HG03159 (cell line): ENCODE measurements around the gene EXOC3L4.
"Not testable (repeated sequence)": the region's sequence is repeated elsewhere in the genome, so short reads cannot be mapped to it uniquely, and the experiment has no call there.

Experiments
- ATAC-seq: cut with Tn5 transposase; IDR thresholded peaks from one replicate; pipeline ENCODE4 v1.9.1; 2021; ENCODE audit warnings: mild to moderate bottlenecking, moderate library complexity; ENCODE audit not compliant: unreplicated experiment

EXOC3L4 gene

GRCh38 chr14:103119527-103119926 lies 25.0 kb downstream of the EXOC3L4 start:
- ATAC-seq: not testable (repeated sequence)

- ATAC-seq: no peak
Observed at GRCh38 chr14:103121121-103121845, 26.8 kb downstream of the EXOC3L4 start.

- ATAC-seq: no peak
Observed at GRCh38 chr14:103121846-103122584, 27.5 kb downstream of the EXOC3L4 start.

GRCh38 chr14:103122585-103122946 lies 28.0 kb downstream of the EXOC3L4 start:
- ATAC-seq: no peak

- no peak for ATAC-seq
Observed at GRCh38 chr14:103122947-103123633, 28.6 kb downstream of the EXOC3L4 start, which contains the start of gene TNFAIP2. TNFAIP2 (plus strand) TSS chr14:103123461; CDS start chr14:103126458, 2,997 bp downstream.

- no peak for ATAC-seq
Observed at GRCh38 chr14:103123634-103124500, 29.3 kb downstream of the EXOC3L4 start.

GRCh38 chr14:103124501-103125001 lies 30.0 kb downstream of the EXOC3L4 start:
- no peak for ATAC-seq

- no peak for ATAC-seq
Observed at GRCh38 chr14:103125098-103126070, 30.9 kb downstream of the EXOC3L4 start.

GRCh38 chr14:103126088-103126872 lies 31.8 kb downstream of the EXOC3L4 start:
- no peak for ATAC-seq

- no peak for ATAC-seq
Observed at GRCh38 chr14:103126873-103127304, 32.4 kb downstream of the EXOC3L4 start.

GRCh38 chr14:103127356-103127755 lies 32.8 kb downstream of the EXOC3L4 start:
- no peak for ATAC-seq

- no peak for ATAC-seq
Observed at GRCh38 chr14:103127861-103128598, 33.5 kb downstream of the EXOC3L4 start.

- no peak for ATAC-seq
Observed at GRCh38 chr14:103128631-103129300, 34.2 kb downstream of the EXOC3L4 start.

GRCh38 chr14:103129301-103130016 lies 34.9 kb downstream of the EXOC3L4 start:
- no peak for ATAC-seq

GRCh38 chr14:103130017-103130764 lies 35.7 kb downstream of the EXOC3L4 start:
- ATAC-seq: no peak

GRCh38 chr14:103130965-103131364 lies 36.4 kb downstream of the EXOC3L4 start:
- ATAC-seq: no peak
